Measurements from ENCODE around the gene NEURL3. TPM values are rescaled to one million over a fixed set of nuclear protein-coding genes. Genes with fewer than 3 reads are reported as not detected.

Gene NEURL3
- polyA plus RNA-seq, 1 experiment = not detected

GRCh38 chr2:96449637-96450036, 55.5 kb downstream of the NEURL3 start:
- no peak for DNase-seq (ENCODE audit: low read depth, low spot score)
- CTCF ChIA-PET = interaction anchor here (1.0 kb wide), 1 partner anchor 42 kb away, joined by 3 read pairs; no protein-coding TSS in a partner anchor
- no peak overlapping the region for H3K27ac ChIP-seq (ENCODE audit: low read depth, low read length)
- POLR2A ChIA-PET = no interaction called here
- peaks cover 8% of the 10 kb centered on the region for H3K27me3 ChIP-seq (ENCODE audit: control insufficient read depth, insufficient read depth, low read length)
- TF ChIP-seq, protein P1, sequence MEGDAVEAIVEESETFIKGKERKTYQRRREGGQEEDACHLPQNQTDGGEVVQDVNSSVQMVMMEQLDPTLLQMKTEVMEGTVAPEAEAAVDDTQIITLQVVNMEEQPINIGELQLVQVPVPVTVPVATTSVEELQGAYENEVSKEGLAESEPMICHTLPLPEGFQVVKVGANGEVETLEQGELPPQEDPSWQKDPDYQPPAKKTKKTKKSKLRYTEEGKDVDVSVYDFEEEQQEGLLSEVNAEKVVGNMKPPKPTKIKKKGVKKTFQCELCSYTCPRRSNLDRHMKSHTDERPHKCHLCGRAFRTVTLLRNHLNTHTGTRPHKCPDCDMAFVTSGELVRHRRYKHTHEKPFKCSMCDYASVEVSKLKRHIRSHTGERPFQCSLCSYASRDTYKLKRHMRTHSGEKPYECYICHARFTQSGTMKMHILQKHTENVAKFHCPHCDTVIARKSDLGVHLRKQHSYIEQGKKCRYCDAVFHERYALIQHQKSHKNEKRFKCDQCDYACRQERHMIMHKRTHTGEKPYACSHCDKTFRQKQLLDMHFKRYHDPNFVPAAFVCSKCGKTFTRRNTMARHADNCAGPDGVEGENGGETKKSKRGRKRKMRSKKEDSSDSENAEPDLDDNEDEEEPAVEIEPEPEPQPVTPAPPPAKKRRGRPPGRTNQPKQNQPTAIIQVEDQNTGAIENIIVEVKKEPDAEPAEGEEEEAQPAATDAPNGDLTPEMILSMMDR (IDR thresholded peaks at IDR 0.05; ENCODE audit: low read depth, low read length) = no peak
- H3K9me3 ChIP-seq (ENCODE audit: control insufficient read depth, insufficient read depth, low read length) = no peaks in the 10 kb centered on the region
- H3K4me3 ChIP-seq (ENCODE audit: low read depth, low read length) = no peak overlapping the region

DNA sequence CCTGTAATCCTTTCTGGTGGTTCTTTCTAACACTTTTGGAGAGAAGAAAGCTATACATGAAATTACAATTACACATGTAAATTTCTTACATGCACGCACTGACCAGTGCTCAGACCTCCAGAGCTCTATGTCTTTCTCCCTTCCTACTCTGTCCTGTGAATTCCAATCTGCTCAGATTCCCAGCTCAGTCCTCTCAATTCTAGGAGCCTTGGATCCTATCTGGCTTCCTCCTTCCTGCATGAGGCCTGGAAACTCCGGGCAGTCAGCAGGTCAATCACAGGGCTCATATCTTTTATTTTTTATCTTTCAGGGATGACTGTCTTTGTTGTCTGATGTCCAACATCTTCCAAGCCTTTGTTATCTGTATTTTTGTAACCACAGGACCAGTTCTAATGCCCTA, 56.0 kb downstream of the NEURL3 start:
- TF ChIP-seq, protein P1 (IDR thresholded peaks at IDR 0.05; ENCODE audit: low read depth, low read length) = no peak
- Histone ChIP-seq H3K9me3 (ENCODE audit: control insufficient read depth, insufficient read depth, low read length) (no peaks in the 10 kb centered on the region), H3K4me3 (ENCODE audit: low read depth, low read length) (no peak overlapping the region), H3K27me3 (ENCODE audit: control insufficient read depth, insufficient read depth, low read length) (peaks cover 8% of the 10 kb centered on the region), H3K27ac (ENCODE audit: low read depth, low read length) (no peak overlapping the region)
- POLR2A ChIA-PET = no interaction called here
- DNase-seq (ENCODE audit: low read depth, low spot score) = no peak
- CTCF ChIA-PET = no interaction called here

GRCh38 chr2:96447726-96448125, 57.4 kb downstream of the NEURL3 start:
- TF ChIP-seq, protein P1 (IDR thresholded peaks at IDR 0.05; ENCODE audit: low read depth, low read length) = no peak
- no peak overlapping the region for H3K4me3 ChIP-seq (ENCODE audit: low read depth, low read length)
- no peak for DNase-seq (ENCODE audit: low read depth, low spot score)
- peaks cover 3% of the 10 kb centered on the region for H3K27me3 ChIP-seq (ENCODE audit: control insufficient read depth, insufficient read depth, low read length)
- POLR2A ChIA-PET = no interaction called here
- H3K27ac ChIP-seq (ENCODE audit: low read depth, low read length) = no peak overlapping the region
- H3K9me3 ChIP-seq (ENCODE audit: control insufficient read depth, insufficient read depth, low read length) = no peaks in the 10 kb centered on the region
- CTCF ChIA-PET = interaction anchor here (1.1 kb wide), 1 partner anchor 41 kb away, joined by 3 read pairs; no protein-coding TSS in a partner anchor

Other genes starting within 250 kb of the NEURL3 start
- 45.3 and 48.7 TPM in 2 replicates for gene TMEM127, start 239.4 kb downstream of the NEURL3 start, polyA plus RNA-seq (2011; rRNA removed)
- gene CIAO1, start 239.1 kb downstream of the NEURL3 start, polyA plus RNA-seq (2011; rRNA removed) = 65.2 and 77.0 TPM in 2 replicates
- 99.0 and 136 TPM in 2 replicates for gene SNRNP200, start 199.8 kb downstream of the NEURL3 start, polyA plus RNA-seq (2011; rRNA removed)
- gene ITPRIPL1, start 180.0 kb downstream of the NEURL3 start, polyA plus RNA-seq (2011; rRNA removed) = 3.4 and 3.7 TPM in 2 replicates
- gene NCAPH, start 169.6 kb downstream of the NEURL3 start, polyA plus RNA-seq (2011; rRNA removed) = 5.8 and 7.2 TPM in 2 replicates
- gene ARID5A, start 31.4 kb upstream of the NEURL3 start, polyA plus RNA-seq (2011; rRNA removed) = 3.1 and 5.0 TPM in 2 replicates
- 17.1 and 22.7 TPM in 2 replicates for gene KANSL3, start 133.0 kb upstream of the NEURL3 start, polyA plus RNA-seq (2011; rRNA removed)
- 0.17 and 0.20 TPM in 2 replicates for gene FER1L5, start 137.4 kb upstream of the NEURL3 start, polyA plus RNA-seq (2011; rRNA removed)
- 29.6 and 35.1 TPM in 2 replicates for gene LMAN2L, start 234.7 kb upstream of the NEURL3 start, polyA plus RNA-seq (2011; rRNA removed)